Stimulated activated CD4-positive, alpha-beta T cell treated with anti-CD3 and anti-CD28 coated beads, Interleukin-12 subunit alpha, Interleukin-12 subunit beta, amount 100 ng/mL, for 24 hours (primary cell): Measurements from ENCODE around the gene ADAMTS7.
A peak's percentile ranks its signal among the peaks of the same experiment; 100 is the strongest.
"Not testable (repeated sequence)": the region's sequence is repeated elsewhere in the genome, so short reads cannot be mapped to it uniquely, and the experiment has no call there.

Source experiments
- DNase-seq, 2 experiments: peaks; one replicate each; pipeline ENCODE4 v3.0.0-alpha.2; 2020; ENCODE audit warnings: low read depth in 2 of 2

Gene ADAMTS7

DNA sequence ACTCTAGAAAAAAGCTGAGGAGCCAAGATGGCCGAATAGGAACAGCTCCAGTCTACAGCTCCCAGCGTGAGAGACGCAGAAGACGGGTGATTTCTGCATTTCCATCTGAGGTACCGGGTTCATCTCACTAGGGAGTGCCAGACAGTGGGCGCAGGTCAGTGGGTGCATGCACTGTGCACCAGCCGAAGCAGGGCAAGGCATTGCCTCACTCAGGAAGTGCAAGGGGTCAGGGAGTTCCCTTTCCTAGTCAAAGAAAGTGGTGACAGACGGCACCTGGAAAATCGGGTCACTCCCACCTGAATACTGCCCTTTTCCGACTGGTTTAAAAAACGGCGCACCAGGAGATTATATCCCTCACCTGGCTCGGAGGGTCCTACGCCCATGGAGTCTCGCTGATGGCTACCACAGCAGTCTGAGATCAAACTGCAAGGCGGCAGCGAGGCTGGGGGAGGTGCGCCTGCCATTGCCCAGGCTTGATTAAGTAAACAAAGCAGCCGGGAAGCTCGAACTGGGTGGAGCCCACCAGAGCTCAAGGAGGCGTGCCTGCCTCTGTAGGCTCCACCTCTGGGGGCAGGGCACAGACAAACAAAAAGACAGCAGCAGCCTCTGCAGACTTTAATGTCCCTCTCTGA lies 91.3 kb downstream of the ADAMTS7 start:
- DNase-seq: not testable (repeated sequence)

DNA sequence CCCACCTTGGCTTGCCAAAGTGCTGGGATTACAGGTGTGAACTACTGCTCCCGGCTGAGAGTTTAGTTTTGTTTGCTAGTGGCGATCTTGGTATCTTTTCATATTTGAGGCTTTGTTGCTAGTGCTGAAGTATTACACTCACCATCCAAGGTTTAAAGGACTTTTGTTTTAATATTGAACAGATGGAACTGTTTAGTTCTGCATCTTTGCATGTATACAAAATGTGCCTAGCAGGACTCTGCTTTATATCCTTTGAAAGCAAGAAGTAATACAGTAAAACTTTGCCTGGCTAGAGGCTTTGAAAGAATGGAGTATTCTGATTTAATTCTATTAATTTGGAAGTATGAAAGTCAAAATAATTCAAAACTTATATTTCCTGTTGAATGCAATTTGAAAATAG lies 92.4 kb downstream of the ADAMTS7 start:
- no peak for DNase-seq

DNA sequence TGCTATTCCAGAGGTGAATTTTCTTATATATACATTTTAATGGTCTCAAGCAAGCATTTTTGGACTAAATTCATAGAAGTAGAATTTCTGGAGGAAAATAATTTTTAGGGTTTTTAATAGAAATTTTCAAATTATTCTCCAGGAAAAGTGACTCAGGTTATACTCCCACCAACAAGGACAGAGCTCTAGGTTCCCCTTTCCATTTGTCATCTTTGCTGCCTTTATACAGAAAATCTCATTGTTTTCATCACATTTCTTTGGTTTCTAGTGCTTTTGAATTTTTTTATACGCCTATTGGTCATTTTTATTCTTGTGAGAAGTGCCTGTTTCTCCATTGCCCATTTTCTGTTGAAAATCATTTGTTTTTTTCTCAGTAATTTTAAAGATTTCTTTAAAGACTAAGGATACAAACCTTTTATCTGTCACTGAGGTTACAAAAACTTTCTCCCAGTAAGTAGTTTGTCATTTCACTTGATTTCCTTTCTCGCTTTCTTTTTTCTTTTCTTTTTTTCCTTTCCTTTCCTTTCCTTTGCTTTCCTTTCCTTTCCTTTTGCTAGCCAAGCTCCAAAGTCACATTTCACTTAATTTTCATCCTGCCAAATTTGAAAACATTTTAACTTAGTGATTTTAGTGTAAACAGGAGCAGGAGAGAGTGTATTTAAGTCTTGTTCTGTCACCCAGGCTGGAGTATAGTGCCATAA lies 93.2 kb downstream of the ADAMTS7 start:
- no peak for DNase-seq

DNA sequence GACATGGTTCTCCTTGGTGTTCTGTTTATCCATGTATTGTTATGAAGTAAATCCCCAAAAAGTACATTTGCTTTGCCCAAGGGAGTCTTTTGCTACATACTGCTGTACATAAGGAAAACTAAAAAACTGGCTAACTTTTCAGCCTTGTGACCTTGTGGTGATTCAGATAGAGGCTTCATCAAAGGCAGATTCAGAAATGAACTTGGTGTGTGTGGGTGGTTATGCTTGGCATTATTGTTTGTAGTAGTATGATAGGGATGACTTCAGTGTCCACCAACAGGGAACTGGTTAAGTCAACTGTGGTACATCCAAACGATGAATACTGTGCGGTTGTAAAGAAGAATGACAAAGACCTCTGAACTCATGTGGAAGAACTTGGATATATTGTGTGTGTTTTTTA lies 94.6 kb downstream of the ADAMTS7 start:
- DNase-seq: no peak

DNA sequence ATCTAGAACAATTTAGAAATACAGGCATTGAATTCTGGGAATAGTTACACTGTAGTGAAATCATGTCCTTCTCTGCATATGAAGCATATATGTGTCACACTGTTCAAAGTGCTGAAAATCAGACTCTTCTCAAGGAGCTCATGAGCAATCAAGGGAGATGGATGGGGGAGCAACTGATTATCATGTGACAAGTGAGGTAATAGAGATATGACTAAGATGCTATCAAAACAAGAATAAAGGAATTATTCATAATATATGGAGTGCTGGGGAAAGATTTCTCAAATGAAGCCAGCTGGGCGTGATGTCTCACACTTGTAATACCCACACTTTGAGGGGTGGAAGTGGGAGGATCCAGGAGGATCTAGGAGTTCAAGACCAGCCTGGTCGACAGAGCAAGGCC lies 95.3 kb downstream of the ADAMTS7 start:
- DNase-seq: no peak

DNA sequence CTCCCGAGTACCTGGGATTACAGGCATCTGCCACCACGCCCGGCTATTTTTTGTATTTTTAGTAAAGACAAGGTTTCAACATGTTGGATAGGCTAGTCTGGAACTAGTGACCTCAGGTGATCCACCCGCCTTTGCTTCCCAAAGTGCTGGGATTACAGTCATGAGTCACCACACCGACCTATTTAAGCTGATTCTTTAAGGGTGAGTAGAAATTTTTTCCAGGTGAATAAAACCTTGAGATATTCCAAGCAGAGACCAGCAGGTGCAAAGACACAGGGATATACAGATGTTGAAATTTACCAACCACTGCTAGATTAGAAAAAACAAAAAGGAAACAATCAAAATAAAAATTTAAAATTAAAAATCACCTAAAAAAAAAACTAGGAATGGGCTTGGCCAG lies 95.8 kb downstream of the ADAMTS7 start:
- no peak for DNase-seq

DNA sequence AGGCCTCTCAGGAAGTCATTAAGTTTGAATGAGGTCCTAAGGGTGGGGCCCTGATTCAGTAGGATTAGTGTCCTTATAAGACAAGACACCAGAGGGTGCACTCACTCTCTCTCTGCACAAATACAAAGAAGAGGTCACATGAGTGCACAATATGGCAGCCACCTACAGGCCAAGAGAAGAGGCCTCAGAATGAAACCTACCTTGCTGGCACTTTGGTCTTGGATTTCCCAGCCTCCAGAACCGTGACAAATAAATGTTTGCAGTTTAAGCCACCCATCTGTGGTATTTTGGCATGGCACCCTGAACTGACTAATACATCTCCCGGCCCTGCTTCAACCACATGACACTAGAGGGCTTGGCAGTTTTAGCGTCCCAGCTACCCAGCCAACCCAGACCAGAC lies 96.4 kb downstream of the ADAMTS7 start:
- no peak for DNase-seq

DNA sequence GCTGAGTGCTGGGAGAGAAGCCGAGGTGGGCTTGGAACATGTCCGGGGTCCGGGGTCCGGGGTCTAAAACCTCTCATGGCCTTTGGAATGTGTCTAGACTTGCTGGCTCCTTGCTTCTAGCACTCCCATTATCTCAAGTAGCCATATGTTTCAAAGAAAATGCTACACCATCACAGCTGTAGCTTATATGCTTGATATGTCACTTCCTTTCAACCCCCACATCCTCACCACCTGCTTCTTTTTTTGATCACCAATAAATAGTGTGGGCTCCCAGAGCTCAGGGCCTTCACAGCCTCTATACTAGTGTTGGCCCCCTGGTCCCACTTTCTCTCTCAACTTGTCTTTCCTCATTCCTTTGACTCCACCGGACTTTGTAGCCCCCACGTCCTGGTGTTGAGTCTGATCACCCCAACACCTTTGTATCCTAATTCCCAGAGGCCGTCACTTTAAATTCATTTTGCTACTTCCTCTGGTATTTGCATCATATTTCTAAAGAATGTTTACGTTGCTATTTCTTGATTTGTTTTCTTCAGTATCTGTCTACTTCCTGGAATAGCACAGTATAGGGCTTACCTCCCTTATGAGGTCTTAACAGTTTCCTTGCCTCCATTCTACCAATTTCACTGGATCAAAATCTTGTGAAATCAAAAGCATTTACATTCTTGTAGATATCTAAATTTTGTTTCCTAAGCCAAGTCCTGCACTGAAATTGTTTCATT lies 98.3 kb downstream of the ADAMTS7 start:
- DNase-seq: no peak

DNA sequence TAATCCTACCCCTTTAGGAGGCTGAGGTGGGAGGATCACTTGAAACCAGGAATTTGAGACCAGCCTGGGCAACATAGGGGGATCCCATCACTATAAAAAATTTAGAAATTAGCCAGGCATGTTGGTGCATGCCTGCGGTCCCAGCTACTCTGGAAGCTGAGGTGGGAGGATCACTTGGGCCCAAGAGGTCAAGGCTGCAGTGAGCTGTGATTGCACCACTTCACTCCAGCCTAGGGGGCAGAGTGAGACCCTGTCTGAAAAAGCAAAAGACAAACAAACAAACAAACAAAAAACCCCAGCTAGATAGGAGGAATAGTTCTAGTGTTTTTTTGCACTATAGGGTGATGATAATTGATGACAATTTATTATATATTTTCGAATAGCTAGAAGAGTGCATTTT lies 99.6 kb downstream of the ADAMTS7 start:
- no peak for DNase-seq

DNA sequence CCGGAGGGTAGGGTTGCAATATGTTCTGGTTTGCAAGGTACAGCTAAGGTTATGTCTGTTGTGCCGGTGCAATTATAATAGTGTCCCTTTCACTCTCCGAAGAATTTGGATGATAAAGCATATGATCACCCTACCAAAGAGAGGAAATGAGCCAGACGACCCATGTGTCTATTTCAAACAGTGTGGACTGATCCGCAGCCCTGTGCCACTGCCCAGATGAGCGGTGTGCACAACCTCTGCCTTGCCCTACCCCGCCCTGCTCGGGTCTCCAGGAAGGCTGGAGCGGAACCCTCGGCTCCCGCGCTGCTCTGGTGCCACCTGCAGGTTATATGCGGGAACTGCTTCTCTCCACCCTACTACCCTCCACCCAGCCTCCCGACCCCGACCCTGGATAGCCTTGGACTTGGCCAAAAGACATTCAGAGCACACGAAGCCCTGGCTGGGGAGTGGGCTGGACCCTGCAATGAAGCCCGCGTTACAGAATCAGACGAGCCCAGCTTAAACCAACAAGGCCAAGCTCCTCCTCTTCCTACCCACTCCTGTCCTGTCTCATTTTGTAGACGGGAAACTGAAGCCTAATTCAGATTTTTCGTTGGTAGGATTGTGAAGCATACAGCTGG lies 101.9 kb downstream of the ADAMTS7 start:
- DNase-seq: peak; percentile 50 to 64
